Measurements from ENCODE around the gene MYL11.

- TF ChIP-seq POLR2A (IDR thresholded peaks at IDR 0.05; ENCODE audit: borderline replicate concordance, extremely low read depth, insufficient read depth, insufficient read length) (no peak), MAX (IDR thresholded peaks at IDR 0.05) (no peak), CTCF (IDR thresholded peaks at IDR 0.05 in 2 of 3, conservative IDR thresholded peaks at IDR 0.05 in 1 of 3; ENCODE audit: borderline replicate concordance in 1 of 3, insufficient read depth in 1 of 3, low read depth in 2 of 3, low read length in 2 of 3) (no peak)
These were observed 6.3 kb upstream of the MYL11 start for GRCh38 chr16:30368122-30368791.
